NCI-H187 treated with DMSO at 0.1 percent for 48 hours (cell line): ENCODE measurements around the gene NDUFAF3.

Experiments used
- DNase-seq: peaks from one replicate; lab custom pipeline; 2025; lab: John Stamatoyannopoulos, UW

Gene NDUFAF3, protein sequence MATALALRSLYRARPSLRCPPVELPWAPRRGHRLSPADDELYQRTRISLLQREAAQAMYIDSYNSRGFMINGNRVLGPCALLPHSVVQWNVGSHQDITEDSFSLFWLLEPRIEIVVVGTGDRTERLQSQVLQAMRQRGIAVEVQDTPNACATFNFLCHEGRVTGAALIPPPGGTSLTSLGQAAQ

DNA sequence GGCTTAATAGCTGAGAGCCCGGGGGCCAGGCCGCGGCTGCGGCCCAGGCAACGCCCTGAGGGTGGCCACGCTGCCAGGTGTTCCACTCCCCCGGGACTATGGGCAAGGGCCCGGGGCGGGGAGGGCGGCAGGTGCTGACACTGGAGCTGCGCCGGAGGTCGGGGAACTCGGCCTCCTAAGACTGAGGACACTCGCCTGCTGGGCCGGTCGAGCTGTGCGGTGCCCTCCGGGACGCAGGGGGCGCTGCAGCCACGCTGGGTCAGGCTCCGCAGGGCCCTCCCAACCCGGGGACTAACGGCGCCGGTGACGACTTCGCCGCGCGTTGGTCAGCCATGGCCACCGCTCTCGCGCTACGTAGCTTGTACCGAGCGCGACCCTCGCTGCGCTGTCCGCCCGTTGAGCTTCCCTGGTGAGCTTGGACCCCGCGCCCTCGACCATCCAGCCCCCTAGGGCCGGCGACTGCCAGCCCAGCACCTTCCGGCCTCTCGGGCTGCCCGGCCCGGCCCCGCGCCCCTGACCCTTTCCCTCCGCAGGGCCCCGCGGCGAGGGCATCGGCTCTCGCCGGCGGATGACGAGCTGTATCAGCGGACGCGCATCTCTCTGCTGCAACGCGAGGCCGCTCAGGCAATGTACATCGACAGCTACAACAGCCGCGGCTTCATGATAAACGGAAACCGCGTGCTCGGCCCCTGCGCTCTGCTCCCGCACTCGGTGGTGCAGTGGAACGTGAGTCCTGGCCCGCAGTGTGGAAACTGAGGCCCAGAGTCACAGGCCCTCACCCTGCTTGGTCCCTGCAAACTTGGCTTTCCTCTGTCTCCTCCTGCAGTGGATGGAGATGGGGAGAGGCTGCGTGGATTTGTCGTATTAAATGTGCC lies at the start of gene NDUFAF3:
TSS of gene NDUFAF3 (plus strand) at position 309 of the 875 bp plus-strand sequence. CDS start at position 333, 24 bp downstream.
- DNase-seq = no peak

DNA sequence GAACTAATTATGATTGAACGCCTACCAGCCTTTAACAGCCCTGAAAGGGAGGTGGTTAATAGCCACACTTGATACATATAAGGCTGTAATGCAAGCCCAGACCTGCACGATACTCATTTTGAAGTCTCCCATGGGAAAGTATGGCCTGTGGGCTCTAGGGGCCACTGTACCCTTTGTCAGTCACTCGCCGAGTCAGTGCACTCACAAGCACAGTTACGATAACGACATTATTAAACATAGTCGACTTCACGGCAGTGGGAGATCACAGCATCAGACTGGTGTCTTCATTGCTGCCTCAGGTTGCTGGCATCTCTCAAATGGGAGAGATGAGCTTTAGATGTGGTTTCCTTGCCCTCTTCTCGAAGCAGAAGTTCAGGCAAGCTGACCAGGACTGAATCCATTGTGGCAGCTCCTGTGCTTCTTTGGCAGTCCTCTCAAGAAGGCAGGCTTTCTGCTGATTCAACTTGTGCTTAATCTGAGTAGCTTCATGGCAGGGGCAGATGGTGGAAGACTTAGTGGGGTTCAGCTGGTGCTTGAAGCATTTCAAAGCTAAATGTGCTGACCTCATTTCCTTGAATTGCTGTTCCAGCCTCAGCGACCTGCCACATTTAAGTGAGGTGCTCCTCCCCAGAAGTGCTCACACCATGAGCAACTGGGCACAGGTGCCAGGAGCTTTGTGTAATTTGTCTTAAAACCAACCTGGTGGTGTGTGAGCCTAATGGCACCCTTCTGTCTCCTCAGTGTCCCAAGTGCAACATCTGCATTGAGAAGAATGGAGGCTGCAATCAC lies 47.7 kb upstream of the NDUFAF3 start:
- DNase-seq = no peak

DNA sequence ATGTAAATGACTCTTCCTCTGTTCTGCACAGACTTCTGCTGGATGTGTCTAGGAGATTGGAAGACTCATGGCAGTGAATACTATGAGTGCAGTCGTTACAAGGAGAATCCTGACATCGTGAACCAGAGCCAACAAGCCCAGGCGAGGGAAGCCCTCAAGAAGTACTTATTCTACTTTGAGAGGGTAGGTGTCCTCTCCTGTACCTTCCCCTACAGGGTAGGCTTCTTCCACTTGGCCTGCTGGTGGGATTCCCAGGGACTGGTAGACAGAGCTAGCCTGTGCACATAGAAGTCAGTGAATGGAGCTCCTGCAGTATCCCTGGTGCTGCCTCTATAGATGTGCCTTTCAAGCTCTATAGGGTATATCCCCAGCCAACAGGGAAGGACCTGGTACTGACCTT lies 42.5 kb upstream of the NDUFAF3 start:
- DNase-seq = no peak

DNA sequence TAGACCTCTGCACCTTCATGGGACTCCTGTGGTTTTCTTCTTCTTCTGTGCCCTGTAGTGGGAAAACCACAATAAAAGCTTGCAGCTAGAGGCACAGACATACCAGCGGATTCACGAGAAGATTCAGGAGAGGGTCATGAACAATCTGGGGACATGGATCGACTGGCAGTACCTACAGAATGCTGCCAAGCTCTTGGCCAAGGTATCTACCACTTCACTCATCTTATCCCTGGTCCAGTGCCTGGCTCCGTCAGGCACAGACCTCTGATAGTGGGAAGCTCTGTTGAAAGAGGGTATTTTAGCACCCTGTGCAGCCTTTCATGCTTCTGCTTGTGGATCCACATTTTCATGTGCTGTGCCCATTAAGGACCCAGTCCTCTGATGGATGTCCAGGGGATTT lies 41.6 kb upstream of the NDUFAF3 start:
- DNase-seq = no peak

DNA sequence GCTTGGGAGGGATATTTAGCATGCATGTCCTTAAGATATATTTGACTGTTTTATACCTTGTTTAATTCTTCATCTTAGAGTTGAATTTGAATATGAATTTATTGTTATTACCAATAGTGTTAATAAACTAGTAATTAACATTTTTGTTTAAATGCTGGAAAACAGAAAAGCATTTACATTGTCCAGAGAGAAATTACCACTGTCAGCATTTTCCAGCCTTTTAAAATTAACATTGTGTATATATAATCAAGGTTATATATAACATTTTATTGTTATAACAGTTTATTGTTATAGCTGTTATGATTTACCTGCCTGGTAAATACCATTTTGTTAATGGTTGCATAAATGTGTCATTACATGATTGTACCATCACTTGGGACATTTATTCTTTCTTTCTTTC lies 39.9 kb upstream of the NDUFAF3 start:
- DNase-seq = no peak

DNA sequence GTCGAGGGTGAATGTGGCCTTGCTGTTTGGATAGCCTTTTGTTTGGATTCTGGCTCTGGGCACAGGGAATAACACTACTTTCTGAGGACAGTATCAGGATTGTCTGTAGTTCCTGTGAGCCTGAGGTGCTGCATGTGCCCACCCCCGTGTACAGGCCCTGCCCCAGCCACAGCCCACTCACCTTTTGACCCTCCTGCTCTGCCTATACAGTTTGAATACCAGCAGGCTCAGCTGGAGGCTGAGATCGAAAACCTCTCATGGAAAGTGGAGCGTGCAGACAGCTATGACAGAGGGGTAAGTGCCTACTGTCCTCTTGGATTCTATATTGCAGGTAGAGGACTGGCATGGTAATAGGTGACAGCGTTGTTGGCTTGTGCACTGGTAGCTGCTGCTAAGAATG lies 39.2 kb upstream of the NDUFAF3 start:
- no peak for DNase-seq

DNA sequence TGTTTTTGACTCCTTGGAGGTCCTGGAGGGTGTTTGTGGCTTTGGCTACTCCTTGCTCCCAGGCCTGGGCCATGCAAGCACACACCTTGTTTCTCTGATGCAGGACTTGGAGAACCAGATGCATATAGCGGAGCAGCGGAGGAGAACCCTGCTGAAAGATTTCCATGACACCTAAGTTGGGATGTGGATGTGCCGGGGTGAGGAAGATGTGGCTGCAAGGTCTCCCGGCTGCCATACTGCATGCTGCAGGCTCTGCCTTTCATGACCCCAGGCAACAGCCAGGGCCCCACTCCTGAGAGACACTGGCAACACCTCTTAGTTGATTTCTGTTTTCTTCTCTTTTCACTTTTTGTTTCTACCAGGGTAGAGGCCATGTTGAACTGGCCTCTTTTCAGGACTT lies 38.8 kb upstream of the NDUFAF3 start:
- DNase-seq = no peak

DNA sequence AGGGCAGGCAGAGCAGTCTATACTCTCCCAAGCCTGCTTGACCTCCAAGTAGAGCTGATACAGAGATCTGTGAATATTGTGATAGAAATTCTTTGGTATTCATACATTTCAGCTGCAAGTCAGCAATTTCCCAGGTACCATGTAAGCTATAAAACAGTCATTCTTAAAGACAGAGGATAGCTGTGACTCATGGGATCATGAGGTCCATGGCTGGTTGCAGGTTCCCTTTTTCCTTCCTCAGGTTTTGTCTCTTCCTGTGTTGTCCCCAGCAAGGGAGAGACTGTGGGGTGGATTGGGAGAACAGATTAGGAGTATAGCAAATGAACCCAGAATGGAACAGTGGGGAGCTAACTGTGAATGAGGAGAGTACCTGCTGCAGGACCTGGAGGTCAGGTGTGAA lies 37.3 kb upstream of the NDUFAF3 start:
- no peak for DNase-seq

DNA sequence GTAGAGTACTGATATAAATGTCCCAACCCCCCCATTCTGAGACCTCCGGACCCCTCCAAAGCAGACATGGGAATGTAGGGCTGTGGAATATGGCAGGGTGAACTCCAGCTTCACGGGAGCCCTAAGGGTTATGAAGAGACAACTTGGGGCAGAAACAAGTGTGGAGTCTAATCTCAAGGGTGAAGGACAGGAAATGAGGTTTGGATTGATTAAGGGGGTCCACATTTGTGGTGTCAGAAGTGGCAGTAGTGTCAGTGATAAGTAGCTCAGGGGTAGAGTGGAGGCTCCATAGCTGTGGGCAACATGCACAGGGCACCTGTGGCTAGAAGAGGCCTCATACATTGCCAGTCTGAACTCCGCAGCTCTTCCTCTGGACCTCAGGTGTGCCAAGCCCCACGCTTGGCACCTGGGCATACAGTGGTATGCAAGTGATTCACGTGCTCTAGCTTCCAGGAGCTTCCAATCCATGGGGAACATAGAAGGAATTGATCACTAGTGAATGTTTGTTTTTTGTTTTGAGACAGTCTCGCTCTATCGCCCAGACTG lies 36.0 kb upstream of the NDUFAF3 start:
- DNase-seq = no peak

DNA sequence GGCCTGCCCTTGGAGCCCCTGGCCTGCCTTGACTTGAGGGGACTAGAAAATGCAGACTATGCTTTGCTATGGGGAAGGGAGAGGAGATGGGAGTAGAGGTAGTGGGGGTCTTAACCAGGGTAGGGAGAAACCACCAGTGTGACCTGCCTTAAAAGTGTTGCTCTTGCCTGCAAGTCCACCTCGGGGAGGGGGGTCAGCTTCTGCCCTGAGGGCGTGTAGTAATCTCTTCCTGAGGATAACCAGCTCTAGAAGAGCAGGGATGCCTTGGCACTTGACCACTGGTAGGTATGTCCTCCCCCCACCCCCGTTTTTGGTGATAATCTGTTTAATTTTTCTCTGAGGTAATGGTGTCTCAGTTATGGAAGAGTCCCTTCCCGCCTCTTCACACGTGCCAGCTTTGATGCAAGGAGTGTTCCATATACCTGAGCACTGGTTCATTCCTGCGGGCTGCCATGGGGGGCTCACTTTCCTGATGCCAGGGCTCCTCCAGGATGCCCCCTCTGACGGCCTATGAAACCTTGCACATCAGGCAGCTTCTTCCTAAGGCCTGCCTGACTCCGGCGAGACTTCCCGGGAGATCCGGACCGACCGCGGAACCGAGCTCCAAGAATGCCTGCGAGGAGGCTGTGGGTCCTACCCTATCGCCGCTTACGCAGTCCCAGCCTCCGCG lies 32.7 kb upstream of the NDUFAF3 start:
- DNase-seq = no peak

DNA sequence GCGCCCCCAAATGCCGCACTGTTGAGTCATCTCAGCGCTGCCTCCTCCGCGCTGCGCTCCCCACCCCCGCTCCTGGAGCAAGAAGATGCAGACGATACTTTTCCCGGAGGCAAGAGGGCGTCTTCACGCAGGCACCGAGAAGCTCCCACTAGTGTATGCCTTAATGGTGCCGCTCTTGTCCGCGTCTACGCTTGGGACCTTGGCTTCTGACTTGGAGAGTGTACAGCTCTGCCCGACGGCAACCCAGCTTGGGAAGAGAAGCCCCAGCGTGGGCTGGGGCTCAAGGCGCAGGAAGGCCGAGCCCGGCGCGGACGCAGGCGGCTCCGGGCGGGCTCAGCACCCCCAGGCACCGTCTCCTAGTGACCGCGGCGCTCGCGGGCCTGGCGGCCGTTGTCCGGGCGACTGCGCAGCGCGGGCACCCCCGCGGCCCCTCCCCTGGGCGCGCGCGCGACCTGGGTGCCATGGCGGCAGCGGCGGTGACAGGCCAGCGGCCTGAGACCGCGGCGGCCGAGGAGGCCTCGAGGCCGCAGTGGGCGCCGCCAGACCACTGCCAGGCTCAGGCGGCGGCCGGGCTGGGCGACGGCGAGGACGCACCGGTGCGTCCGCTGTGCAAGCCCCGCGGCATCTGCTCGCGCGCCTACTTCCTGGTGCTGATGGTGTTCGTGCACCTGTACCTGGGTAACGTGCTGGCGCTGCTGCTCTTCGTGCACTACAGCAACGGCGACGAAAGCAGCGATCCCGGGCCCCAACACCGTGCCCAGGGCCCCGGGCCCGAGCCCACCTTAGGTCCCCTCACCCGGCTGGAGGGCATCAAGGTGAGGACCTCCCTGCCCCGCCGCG lies 31.9 kb upstream of the NDUFAF3 start, which contains the start of gene P4HTM:
TSS of gene P4HTM (plus strand) at position 446 of the 840 bp plus-strand sequence. CDS start at position 462, 16 bp downstream.
- DNase-seq = no peak

DNA sequence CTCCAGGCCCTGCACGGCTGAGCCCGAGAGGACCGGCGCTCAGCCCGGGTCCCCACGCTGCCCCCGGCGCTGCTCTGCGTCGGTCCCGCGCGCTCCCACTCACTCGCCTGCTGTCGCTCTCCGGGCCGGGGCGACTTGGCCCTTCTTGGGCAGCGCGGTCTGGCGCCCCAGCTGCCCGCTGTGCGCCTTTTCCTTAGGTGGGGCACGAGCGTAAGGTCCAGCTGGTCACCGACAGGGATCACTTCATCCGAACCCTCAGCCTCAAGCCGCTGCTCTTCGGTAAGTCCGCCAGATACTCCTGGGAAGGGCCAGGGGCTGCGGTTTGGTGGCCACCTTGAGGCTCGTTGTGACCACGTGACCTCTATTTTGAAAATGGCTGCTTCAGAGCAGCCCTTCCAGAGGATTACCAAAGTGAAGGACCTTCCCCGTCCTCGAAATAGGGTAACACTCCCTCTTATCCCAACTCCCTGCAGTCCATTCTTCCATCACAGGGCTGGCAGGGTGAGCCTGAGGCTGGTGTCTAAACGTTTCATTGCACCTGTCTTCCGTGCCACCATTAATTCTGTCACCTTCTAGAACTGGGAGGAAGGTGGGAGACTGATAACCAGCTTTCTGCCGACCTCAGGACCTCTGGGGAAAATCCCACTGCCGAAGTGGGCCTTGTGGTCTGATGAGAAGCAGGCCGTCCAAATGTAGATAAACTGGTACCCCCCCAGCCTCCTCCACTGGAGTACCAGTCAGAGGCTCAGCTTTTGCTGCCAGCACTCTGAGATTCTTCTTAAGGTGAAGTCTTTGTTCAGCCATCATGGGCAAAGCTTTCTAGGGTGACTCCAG lies 31.1 kb upstream of the NDUFAF3 start:
- DNase-seq = no peak

DNA sequence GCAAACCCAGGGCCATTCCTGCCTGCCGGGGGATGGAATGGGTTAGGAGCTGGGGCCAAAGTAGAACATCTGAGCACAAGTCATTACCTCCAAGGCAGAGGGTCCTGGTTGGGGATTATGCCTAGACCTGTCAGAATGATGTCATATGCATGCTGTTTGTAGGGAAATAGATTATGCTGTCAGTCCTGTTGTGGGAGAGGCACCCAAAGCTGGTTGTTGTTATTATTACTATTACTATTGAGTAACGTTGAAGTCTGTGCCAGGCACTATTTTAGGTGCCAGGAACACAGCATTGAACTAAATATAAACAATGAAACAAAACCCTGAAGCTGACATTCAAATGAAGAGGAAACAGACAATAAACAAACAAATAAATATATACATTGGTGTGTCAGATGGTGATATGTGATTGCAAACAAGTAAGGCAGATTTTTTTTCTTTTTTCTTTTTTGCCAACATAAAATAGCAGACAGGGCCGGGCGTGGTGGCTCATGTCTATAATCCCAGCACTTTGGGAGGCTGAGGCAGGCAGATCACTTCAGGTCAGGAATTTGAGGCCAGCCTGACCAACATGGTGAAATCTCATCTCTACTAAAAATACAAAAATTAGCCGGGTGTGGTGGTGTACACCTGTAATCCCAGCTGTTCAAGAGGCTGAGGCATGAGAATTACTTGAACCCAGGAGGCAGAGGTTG lies 29.9 kb upstream of the NDUFAF3 start:
- no peak for DNase-seq

DNA sequence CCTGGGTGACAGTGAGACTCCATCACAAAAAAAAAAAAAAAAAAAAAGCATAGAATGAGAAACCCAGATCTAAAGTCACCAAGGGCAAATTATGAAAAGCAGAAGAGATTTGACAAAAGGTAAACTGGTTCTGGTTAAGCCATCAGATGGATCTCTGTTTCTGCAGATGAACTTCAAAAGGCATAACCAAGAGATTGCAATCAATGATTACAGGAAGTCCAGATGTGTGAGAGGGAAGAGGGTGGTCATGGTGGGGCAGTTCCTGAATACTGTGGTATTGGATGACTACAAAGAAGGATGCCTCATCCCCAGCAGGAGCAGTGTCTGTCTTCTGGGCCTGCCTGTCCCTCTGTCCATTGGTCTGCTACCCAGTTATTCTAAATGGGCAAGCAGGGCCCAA lies 28.1 kb upstream of the NDUFAF3 start:
- DNase-seq = no peak

DNA sequence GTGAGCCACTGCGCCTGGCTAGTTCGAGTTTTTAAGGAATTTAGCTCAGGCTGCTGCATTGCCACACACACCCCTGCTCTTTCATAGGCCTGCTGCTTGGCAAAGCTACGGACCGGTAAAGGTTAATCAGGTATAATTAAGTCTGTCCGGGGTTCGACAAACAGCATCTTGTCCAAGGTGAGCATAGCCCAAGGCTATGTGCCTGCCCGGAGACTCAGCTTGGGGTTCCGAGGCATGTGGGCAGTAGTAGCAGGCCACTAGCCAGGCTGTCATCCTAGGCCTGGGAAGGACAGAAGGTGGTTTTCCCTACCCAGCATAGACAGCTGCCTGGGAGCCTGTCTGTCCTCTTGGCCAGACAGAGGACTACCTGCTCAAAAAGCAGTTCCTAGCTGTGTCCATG lies 25.3 kb upstream of the NDUFAF3 start:
- no peak for DNase-seq

DNA sequence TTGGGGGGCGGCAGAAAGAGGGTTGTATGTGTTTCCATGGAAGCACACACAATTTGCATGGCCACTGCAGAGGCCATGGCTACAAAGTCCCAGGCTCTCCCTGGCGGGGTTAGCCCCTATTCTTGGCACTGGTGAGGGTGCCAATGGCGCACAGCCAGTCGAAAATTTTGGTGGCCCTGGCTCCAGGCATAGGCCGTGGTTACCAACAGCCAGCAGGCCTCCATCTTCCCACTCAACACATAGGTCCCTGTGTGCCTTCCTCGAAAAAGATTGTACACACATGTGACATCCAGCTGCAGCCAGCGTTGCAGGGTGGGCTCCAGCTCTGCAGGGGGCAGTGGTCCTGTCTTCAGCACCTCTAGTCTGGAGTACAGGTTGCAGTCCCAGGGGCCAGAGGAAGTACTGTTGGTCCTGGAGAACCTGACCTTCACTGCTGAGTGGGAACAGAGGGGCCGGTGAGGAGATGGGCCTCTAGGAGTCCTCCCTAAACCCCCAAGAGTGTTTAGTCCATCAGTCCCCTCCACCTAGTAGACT lies 24.8 kb upstream of the NDUFAF3 start:
- DNase-seq = no peak

DNA sequence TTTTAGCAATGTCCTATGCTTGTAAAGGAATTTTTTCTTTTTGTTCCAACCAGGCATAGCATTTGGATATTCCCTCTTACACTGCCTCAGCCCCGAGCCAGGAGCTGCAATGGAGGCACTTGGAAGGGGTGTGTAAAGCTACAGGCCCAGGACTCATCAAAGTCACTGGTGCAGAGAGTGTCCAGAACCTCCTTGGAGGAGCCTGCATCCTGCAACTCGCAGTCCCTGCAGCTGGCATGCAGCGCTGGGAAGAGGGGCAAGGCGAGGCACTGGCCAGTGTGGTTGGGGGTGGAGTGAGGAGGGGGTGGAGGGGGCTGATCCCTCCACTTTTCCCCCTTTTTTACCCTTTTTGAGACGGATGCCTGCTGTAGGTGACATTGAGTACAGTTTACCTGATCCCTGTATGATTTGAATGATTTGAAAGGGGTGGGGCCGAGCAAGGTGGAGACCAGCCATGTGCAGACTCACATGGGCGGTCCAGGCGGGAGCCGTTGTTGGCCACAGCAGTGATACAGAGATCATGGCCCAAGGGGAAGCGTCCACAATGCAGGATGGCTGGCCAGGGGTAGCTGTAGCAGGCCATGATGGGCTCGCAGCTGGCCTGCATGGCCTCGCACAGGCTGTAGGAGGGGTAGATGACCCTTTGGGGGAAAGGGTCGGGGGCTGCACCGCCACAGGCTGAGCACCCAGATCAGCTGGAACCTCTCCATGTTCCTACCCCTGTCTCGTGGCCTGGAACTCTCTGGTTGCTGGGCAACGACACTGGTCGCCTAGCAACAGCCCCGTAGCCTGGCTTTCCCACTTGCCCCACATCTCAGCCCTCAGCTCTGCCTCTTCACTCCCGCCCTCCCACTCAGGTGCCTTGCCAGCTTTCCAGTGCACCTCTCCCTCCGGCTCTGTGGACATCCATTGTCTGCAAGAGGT lies 23.9 kb upstream of the NDUFAF3 start:
- DNase-seq = no peak
